Measurements from ENCODE around the gene THUMPD3.

DNA sequence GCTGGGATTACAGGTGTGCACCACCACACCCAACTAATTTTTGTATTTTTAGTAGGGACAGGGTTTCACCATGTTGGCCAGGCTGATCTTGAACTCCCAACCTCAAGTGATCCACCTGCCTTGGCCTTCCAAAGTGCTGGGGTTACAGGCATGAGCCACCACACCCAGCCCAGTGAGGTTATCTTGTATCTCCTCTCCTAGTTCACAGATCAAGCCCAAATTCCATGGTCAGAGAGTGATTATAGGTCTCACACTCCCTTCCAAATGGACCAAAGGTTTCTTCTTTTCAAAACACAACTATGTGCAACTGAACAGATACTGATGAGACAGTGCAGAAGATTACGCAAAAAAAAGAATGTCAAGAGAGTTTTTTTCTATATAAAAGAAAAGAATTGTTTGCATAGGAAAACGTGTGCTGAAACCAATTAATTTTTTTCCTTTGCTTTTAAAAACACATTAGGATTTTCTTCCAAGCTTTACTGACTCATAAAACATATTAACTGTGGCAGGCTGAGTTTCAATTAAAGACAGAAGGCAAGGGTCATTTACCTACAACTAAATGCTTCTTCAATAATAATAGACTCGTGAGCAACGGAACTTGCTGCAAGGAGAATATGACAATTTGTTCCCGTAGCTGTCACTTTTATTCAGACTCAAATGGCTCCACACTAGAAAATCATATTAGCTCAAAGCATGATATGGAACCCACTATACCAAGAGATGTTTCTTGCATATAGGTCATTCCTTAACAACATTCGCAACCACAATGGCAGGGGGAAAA, 30.4 kb upstream of the THUMPD3 start:
- TF ChIP-seq, protein P1, sequence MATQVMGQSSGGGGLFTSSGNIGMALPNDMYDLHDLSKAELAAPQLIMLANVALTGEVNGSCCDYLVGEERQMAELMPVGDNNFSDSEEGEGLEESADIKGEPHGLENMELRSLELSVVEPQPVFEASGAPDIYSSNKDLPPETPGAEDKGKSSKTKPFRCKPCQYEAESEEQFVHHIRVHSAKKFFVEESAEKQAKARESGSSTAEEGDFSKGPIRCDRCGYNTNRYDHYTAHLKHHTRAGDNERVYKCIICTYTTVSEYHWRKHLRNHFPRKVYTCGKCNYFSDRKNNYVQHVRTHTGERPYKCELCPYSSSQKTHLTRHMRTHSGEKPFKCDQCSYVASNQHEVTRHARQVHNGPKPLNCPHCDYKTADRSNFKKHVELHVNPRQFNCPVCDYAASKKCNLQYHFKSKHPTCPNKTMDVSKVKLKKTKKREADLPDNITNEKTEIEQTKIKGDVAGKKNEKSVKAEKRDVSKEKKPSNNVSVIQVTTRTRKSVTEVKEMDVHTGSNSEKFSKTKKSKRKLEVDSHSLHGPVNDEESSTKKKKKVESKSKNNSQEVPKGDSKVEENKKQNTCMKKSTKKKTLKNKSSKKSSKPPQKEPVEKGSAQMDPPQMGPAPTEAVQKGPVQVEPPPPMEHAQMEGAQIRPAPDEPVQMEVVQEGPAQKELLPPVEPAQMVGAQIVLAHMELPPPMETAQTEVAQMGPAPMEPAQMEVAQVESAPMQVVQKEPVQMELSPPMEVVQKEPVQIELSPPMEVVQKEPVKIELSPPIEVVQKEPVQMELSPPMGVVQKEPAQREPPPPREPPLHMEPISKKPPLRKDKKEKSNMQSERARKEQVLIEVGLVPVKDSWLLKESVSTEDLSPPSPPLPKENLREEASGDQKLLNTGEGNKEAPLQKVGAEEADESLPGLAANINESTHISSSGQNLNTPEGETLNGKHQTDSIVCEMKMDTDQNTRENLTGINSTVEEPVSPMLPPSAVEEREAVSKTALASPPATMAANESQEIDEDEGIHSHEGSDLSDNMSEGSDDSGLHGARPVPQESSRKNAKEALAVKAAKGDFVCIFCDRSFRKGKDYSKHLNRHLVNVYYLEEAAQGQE (IDR thresholded peaks at IDR 0.05; ENCODE audit: low read depth) = no peak
- TF ChIP-seq RAD21 (IDR thresholded peaks at IDR 0.05; ENCODE audit: low read depth) (no peak), EP300 (IDR thresholded peaks at IDR 0.05; ENCODE audit: borderline replicate concordance) (no peak), TAF1 (IDR thresholded peaks at IDR 0.05; ENCODE audit: low read depth) (no peak), CREB1 (IDR thresholded peaks at IDR 0.05; ENCODE audit: low read depth) (no peak), USF1 (IDR thresholded peaks at IDR 0.05) (no peak), TCF12 (IDR thresholded peaks at IDR 0.05; ENCODE audit: low read depth) (no peak), TEAD4 (IDR thresholded peaks at IDR 0.05) (no peak), EGR1 (IDR thresholded peaks at IDR 0.05) (no peak)
- TF ChIP-seq, protein P2, sequence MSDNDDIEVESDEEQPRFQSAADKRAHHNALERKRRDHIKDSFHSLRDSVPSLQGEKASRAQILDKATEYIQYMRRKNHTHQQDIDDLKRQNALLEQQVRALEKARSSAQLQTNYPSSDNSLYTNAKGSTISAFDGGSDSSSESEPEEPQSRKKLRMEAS (IDR thresholded peaks at IDR 0.05) = no peak

Data from Ishikawa (cell line).